Activated CD4-positive, alpha-beta T cell treated with anti-CD3 and anti-CD28 coated beads, Interleukin-2, amount 10 ng/mL, durations not matched to agents 24 days and 14 days (primary cell): ENCODE results near the gene AGPAT4. TPM values are rescaled to one million over a fixed set of nuclear protein-coding genes. Genes with fewer than 3 reads are reported as not detected.

ENCODE experiments used
- DNase-seq: peaks from one replicate; pipeline ENCODE4 v3.0.0; 2022
- H3K27ac Mint-ChIP-seq: one replicate; pipeline ENCODE4 v1.8.0; 2022; ENCODE audit warnings: mild to moderate bottlenecking, mixed read lengths
- H3K27me3 Mint-ChIP-seq: one replicate; pipeline ENCODE4 v1.8.0; 2022; ENCODE audit warnings: mixed read lengths
- H3K36me3 Mint-ChIP-seq: one replicate; pipeline ENCODE4 v1.8.0; 2022; ENCODE audit warnings: low read depth, mild to moderate bottlenecking, mixed read lengths
- H3K4me1 Mint-ChIP-seq: one replicate; pipeline ENCODE4 v1.8.0; 2021; ENCODE audit warnings: mixed read lengths
- H3K4me3 Mint-ChIP-seq: one replicate; pipeline ENCODE4 v1.8.0; 2022; ENCODE audit warnings: mild to moderate bottlenecking, moderate library complexity, mixed read lengths
- H3K9me3 Mint-ChIP-seq: one replicate; pipeline ENCODE4 v1.8.0; 2021; ENCODE audit warnings: mixed read lengths
- intact Hi-C: fragments of 100-400 bp; cut with micrococcal nuclease; formaldehyde crosslinking; loops from one replicate; pipeline ENCODE4 v1.15.1; 2023
- total RNA-seq: library from RNA; stranded (reverse); gene quantifications from 2 replicates; pipeline ENCODE4 v1.2.3, GENCODE V29; 2022

Gene AGPAT4
- total RNA-seq, 1 donor from 2014 or later, result 6.8 TPM

DNA sequence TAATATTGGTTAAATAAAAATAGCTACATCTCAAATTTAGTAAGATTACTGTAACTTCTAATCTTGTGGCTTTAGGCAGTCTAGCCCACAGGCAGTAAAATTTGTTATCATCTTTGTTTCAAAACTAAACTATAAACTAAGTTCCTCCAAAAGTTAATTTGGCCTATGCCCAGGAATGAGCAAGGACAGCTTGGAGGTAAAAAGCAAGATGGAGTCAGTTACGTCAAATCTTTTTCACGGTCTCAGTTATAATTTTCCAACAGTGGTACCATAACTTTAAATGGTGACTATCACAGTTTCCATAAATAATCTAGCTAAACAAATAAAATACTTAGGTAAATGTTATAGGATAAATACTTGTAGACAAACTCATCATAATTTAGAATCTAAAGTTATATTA, 63.0 kb downstream of the AGPAT4 start:
- Mint-ChIP-seq H3K9me3 (peaks cover 10% of the 10 kb centered on the region), H3K27me3 (no peaks in the 10 kb centered on the region), H3K4me1 (peaks cover under 1% of the 10 kb centered on the region), H3K36me3 (peaks cover 13% of the 10 kb centered on the region), H3K27ac (no peak overlapping the region), H3K4me3 (no peak overlapping the region)
- intact Hi-C loops, result no loop called here
- no peak for DNase-seq

DNA sequence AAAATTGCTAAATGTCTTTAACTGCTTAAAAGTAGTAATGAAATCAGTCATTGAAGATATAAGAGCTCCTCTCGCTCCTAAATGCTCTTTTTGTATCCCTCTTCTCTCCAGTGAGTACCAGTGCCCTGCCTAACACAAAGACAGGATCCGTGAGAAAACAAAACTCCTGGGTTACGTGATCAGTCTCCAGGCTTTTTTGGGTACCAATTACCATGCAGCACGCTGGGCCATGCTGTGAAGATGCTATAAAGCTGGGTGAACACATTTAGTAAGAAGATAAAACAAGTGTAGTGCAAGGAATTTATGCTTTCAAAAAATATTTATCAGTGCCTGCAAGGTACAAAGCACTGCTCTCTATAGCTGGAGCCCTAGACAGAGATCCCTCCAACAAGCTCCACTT, 66.7 kb downstream of the AGPAT4 start:
- Mint-ChIP-seq H3K36me3 (peaks cover 2% of the 10 kb centered on the region), H3K27ac (no peak overlapping the region), H3K9me3 (no peaks in the 10 kb centered on the region), H3K27me3 (no peaks in the 10 kb centered on the region), H3K4me1 (no peaks in the 10 kb centered on the region), H3K4me3 (no peak overlapping the region)
- intact Hi-C loops, result no loop called here
- DNase-seq, result no peak

DNA sequence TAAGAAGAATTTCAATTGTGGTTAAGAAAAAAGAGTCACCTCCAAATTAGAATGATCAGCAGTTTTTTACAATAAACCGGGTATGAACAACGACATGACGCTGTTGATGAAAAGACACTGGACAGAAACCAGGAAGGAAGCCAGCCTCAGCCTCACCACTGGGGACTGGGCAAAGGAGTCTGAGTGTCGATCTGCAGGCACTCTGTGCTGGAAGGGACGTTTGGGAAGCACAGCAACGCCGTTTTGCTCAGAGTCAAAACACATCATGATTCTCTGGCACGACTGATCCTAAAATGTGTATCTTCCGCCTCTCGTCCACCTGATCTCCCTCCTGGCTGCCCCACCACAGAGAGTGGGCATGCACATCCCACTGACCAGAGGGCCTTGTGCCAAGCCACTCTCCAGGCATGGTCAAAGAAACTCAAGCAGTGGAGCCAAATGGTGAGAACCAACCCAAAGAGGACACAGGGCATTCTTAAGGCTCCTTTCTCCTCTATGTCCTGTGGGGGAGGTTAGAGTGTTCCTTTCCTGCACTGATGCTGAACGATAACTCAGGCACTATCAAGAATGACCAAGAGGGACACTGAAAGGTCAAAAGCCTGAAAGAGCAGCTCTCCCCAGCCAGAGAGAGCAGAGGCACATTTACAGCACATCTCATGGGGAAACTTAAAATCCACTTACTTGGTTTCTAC, 68.8 kb downstream of the AGPAT4 start:
- Mint-ChIP-seq H3K9me3 (no peaks in the 10 kb centered on the region), H3K27ac (no peak overlapping the region), H3K36me3 (peaks cover 2% of the 10 kb centered on the region), H3K27me3 (no peaks in the 10 kb centered on the region), H3K4me1 (no peaks in the 10 kb centered on the region), H3K4me3 (no peak overlapping the region)
- no peak for DNase-seq
- intact Hi-C loops, result no loop called here

DNA sequence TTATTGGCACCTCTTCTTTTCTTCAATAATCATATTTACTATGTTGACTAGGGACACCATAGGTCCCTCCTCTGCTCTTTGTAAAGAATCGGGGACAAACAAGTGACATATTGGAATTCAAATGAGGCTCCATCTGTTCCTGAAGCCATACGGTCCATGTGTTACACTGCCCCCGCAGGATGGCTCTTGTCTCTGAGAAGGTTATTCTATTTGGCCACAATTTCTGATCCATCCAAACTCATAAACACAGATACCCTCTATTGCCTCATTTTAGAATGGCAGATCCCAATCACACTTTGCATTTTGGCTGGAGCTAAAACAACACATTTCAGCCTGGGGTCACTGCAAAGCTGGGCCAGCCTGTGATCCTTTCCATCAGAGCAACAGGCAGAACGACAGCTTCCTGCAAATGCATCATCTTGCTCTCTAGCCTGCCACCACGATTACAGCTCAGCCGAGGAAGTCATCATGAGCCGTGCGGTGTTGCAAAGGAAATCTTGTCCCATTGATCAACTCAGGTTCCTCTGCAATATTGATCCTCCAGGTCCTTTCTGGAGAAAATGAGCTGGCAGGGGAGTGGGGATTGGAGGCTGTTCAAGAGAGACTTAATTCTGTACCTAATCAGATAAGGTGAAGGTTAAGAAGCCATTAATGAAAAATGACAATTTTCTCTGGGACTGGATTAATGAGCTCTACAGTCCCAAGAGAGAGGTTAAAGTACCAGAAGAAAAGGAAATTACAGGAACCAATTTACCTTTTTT, 73.1 kb downstream of the AGPAT4 start:
- Mint-ChIP-seq H3K27ac (no peak overlapping the region), H3K4me1 (no peaks in the 10 kb centered on the region), H3K27me3 (no peaks in the 10 kb centered on the region), H3K4me3 (no peak overlapping the region), H3K9me3 (no peaks in the 10 kb centered on the region), H3K36me3 (peaks cover 2% of the 10 kb centered on the region)
- intact Hi-C loops, result no loop called here
- DNase-seq, result no peak

DNA sequence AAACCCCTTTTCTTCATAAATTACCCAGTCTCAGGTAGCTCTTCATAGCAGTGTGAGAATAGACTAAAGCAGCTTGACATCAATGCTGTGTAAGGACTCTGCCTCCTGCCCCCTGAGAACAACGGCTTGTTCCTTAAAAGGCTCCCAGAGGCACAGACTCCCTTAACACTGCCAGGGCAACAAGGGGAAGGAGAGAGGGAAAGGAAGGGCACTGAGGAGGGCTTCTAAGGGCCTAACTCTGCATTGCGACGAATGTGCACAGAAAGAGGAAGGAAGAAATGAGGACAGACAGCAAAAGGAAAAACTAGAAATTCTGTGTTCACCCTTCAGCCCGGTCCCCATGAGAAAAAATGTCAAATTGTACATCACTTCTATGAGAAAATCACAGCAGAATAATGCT, 74.0 kb downstream of the AGPAT4 start:
- H3K9me3 Mint-ChIP-seq, result no peaks in the 10 kb centered on the region
- no peak overlapping the region for H3K4me3 Mint-ChIP-seq
- H3K4me1 Mint-ChIP-seq, result no peaks in the 10 kb centered on the region
- H3K27me3 Mint-ChIP-seq, result no peaks in the 10 kb centered on the region
- peaks cover 2% of the 10 kb centered on the region for H3K36me3 Mint-ChIP-seq
- DNase-seq, result no peak
- intact Hi-C loops, result no loop called here
- H3K27ac Mint-ChIP-seq, result no peak overlapping the region

DNA sequence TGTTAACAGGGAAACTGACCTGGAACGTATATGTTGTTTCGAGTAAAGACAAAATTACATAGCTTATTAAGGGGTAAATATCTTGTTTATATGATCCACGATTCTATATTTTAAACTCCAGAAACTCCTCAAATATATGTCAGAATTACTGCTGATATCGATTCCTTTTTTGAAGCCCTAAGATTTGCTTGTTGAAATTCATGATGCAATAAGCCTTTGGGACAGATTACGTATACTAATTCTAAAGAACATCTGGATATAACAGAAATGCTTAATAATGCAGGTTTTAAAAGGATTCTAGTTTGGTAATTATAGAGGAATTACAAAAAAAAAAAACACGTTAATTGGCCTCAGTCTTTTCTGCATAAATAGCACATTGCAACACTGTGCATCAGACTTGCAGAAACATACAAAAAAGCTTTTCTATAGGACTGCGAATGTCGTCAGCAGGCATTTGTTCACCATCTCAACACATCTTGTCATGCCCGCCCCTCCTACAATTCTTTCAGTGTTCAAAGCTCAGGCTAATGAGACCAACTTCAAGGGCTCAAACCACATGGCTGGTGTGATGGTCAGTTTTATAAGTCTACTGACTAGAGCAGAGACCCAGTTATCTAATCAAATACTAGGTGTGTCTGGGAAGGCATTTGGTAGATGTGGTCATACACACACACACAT, 74.9 kb downstream of the AGPAT4 start:
- Mint-ChIP-seq H3K4me1 (no peaks in the 10 kb centered on the region), H3K36me3 (peaks cover 2% of the 10 kb centered on the region), H3K4me3 (no peak overlapping the region), H3K9me3 (no peaks in the 10 kb centered on the region), H3K27ac (no peak overlapping the region), H3K27me3 (no peaks in the 10 kb centered on the region)
- no peak for DNase-seq
- intact Hi-C loops, result no loop called here

DNA sequence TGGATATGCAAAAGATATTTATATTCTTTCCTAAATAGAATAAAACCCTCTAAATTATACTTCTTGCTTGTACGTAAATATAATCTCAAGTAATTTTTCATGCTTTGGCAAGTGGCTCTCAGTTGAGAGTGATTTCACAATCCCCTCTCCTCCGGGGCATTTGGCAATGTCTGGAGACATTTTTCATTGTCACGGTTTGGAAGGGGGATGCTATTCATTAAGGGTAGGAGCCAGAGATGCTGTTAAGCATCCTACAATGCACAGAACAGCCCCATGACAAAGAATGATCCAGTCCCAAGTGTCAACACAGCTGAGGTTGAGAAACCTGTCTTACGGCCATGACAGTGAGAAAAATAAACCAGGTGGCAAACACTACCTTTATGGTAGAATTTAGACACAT, 75.7 kb downstream of the AGPAT4 start:
- peaks cover 2% of the 10 kb centered on the region for H3K36me3 Mint-ChIP-seq
- no peak for DNase-seq
- H3K9me3 Mint-ChIP-seq, result no peaks in the 10 kb centered on the region
- intact Hi-C loops, result no loop called here
- no peak overlapping the region for H3K4me3 Mint-ChIP-seq
- no peaks in the 10 kb centered on the region for H3K27me3 Mint-ChIP-seq
- no peaks in the 10 kb centered on the region for H3K4me1 Mint-ChIP-seq
- no peak overlapping the region for H3K27ac Mint-ChIP-seq

DNA sequence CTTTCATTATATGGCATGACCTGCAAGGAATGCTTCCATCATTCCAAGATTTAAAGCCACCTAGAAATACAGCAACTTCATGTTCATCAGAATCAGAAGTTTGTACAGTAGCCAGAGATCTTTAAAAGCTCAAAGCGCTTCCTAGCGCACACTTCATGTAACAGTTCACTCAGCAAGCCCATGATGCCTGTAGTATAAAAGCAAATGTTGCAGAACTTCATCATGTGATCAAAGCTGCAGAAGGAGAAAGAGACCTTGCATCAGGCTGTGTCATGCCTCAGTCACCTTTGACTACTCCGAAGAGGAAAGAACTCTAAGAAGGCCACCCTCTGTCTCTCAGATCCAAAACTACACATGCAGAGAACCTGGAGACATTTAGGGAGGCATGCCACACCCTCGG, 78.5 kb downstream of the AGPAT4 start:
- intact Hi-C loops, result no loop called here
- DNase-seq, result no peak
- Mint-ChIP-seq H3K4me1 (peaks cover 2% of the 10 kb centered on the region), H3K4me3 (no peak overlapping the region), H3K27ac (no peak overlapping the region), H3K27me3 (no peaks in the 10 kb centered on the region), H3K36me3 (no peaks in the 10 kb centered on the region), H3K9me3 (no peaks in the 10 kb centered on the region)

DNA sequence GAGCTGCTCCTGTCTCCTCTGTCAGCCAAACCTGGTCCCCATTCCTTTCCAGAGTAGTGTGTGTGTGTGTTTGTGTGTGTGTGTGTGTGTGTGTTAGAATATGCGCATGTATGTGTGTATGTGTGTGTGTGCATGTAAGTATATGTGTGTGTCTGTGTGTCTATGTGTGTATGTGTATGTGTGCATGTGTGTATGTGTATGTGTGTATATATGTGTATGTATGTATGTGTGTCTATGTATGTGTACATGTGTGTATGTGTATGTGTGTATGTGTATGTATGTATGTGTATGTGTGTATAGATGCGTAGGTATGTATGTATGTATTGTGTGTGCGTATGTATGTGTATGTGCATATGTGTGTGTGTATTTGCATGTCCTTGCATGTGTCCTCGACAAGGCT, 79.5 kb downstream of the AGPAT4 start:
- no peak for DNase-seq
- H3K27ac Mint-ChIP-seq, result no peak overlapping the region
- no peaks in the 10 kb centered on the region for H3K27me3 Mint-ChIP-seq
- intact Hi-C loops, result no loop called here
- H3K9me3 Mint-ChIP-seq, result no peaks in the 10 kb centered on the region
- no peak overlapping the region for H3K4me3 Mint-ChIP-seq
- peaks cover 2% of the 10 kb centered on the region for H3K4me1 Mint-ChIP-seq
- H3K36me3 Mint-ChIP-seq, result no peaks in the 10 kb centered on the region

DNA sequence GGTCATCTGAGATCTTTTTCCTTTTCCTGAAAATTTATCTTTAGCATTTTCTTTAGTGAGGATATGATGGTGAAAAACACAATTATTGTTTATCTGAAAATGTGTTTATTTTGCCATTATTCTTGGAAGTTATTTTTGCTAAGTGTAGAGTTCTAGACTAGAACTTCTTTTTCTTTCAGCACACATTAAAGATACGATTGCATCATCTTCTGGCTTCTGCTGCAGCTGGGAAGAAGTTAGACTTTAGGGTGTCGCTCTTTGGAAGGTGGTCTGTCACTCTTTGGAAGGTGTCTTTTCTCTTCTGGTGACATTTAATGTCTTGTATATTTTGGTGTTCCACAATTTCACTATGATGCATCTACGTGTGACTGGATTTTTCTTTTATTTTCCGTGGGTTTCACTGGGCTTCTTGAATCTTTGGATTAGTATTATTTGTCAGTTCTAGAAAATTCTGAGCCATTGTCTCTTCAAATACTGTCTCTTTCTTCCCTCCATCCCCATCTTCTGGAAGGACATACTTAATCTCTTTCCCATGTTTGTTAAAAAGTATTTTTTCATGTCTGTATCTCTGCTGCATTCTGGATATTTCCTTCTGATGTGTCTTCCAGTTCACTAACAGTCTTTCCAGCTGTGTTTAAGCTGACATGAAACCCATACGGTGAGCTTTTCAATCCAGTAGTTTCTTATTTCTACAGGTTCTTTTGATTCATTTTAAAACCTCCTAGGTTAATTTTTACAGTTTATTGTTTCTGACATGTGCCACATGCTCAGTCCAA, 81.0 kb downstream of the AGPAT4 start:
- no peaks in the 10 kb centered on the region for H3K9me3 Mint-ChIP-seq
- no peak for DNase-seq
- intact Hi-C loops, result no loop called here
- no peak overlapping the region for H3K4me3 Mint-ChIP-seq
- peak overlapping the region; percentile 16 for H3K27ac Mint-ChIP-seq
- H3K36me3 Mint-ChIP-seq, result no peaks in the 10 kb centered on the region
- peaks cover 2% of the 10 kb centered on the region for H3K4me1 Mint-ChIP-seq
- H3K27me3 Mint-ChIP-seq, result no peaks in the 10 kb centered on the region

DNA sequence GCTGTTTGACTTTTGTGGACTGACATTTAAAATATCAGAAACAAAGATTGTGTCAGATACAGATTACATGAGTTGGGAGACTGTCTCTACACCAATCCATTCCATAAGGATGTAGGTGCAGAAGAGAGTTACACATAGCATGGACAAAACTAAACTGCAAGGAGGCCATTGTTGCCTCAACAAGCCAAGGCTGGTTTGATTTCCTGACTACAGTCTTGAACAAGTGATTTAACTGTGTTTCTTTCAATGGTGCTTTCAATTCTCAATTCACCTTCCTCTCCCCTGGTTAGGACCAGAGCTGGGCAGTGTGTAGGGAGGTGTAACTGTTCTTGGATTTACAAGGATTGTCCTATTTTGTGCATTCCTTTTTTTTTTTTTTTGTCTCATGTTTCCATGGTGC, 82.2 kb downstream of the AGPAT4 start:
- Mint-ChIP-seq H3K4me1 (peaks cover 6% of the 10 kb centered on the region), H3K27ac (no peak overlapping the region), H3K36me3 (peaks cover 3% of the 10 kb centered on the region), H3K27me3 (no peaks in the 10 kb centered on the region), H3K9me3 (no peaks in the 10 kb centered on the region), H3K4me3 (no peak overlapping the region)
- intact Hi-C loops, result no loop called here
- no peak for DNase-seq

DNA sequence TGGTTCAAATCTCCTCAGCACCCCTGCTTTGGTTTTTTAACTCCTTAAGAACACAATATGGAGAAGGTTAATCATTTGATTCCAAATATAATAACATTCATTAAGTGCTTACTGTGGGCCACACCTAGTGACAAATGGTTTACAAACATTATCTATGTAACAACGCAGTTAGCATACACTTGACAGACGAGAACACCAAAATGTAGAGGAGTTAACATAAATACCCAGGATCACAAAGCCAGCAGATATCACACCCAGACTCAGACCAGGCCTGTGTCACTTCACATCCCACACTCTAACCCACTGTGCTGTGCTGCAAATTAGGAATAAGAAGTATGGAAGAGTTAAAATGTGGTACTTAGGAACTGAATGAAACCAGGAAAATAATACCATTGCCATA, 82.9 kb downstream of the AGPAT4 start:
- H3K36me3 Mint-ChIP-seq, result peaks cover 3% of the 10 kb centered on the region

DNA sequence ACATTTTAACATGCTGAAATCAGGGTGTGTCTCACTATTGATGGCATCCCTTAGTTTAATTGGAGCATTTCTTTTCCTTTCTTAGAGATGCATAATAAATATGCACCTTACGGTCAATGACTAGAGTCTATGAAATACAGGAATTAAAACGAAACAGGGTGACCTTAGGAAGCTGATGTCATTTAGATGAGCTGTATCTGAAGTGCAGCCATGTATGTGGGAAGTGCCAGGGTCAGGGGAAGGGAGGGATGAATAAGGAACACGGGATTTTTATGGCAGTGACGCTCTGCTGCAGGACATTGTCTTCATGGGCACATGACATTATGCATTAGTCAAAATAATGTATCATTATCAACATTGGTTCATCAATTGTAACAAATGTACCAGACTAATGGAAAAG, 84.0 kb downstream of the AGPAT4 start:
- DNase-seq, result no peak
- no peaks in the 10 kb centered on the region for H3K9me3 Mint-ChIP-seq
- no peak overlapping the region for H3K4me3 Mint-ChIP-seq
- H3K4me1 Mint-ChIP-seq, result peaks cover 12% of the 10 kb centered on the region
- no peaks in the 10 kb centered on the region for H3K27me3 Mint-ChIP-seq
- H3K36me3 Mint-ChIP-seq, result peaks cover 3% of the 10 kb centered on the region
- intact Hi-C loops, result no loop called here
- no peak overlapping the region for H3K27ac Mint-ChIP-seq

More for the DNA sequence above, 82.9 kb downstream of the AGPAT4 start:
- Mint-ChIP-seq H3K4me1 (peaks cover 12% of the 10 kb centered on the region), H3K9me3 (no peaks in the 10 kb centered on the region), H3K27ac (no peak overlapping the region), H3K4me3 (no peak overlapping the region), H3K27me3 (no peaks in the 10 kb centered on the region)
- DNase-seq, result no peak
- intact Hi-C loops, result no loop called here
